HG02798 (cell line): Measurements from ENCODE around the gene HEYL.

ENCODE experiments used
- ATAC-seq: cut with Tn5 transposase; IDR thresholded peaks from one replicate; pipeline ENCODE4 v1.9.1; 2021; ENCODE audit warnings: mild to moderate bottlenecking; ENCODE audit not compliant: unreplicated experiment, poor library complexity

The HEYL gene

DNA sequence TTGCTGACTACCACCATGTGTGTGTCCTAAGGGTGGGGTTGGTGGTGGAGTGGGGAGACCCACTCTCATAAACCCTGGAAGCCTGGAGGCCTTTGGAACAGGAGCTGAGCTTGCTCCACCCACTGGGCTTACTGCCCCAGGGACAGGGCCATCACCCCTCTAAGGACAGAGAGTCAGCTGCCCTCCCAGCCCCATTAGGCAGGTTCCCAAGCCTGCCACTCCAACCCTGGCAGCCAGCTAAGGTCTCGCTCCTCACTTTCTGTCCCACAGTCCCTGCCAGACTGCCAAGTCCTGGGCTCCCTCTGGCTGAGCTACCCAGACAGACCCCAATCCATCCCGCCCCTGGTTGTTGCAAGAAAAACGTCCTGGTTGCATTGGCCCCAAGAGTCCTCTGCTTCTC lies 28.7 kb upstream of the HEYL start:
- ATAC-seq, result no peak

DNA sequence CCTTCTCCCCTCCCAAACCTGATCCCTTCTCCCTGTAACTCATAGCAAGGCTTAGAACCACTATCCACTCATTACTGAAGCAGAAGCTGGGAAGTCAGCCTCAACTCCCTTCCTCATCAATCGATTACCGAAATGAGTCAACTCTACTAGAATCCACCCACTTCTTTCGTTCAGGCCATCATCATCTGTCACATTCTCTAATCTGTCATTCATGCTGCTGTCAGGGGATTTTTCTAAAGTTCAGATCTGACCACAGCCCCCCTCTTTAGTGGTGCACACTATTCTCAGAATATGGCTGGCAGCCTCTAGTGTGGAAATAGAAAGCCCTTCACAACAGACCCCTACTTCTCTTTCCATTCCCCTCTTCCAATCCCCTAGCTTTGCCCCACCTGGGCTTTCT lies 27.3 kb upstream of the HEYL start:
- ATAC-seq, result peak; percentile 89

GRCh38 chr1:39663559-39663958 lies 24.1 kb upstream of the HEYL start:
- no peak for ATAC-seq

DNA sequence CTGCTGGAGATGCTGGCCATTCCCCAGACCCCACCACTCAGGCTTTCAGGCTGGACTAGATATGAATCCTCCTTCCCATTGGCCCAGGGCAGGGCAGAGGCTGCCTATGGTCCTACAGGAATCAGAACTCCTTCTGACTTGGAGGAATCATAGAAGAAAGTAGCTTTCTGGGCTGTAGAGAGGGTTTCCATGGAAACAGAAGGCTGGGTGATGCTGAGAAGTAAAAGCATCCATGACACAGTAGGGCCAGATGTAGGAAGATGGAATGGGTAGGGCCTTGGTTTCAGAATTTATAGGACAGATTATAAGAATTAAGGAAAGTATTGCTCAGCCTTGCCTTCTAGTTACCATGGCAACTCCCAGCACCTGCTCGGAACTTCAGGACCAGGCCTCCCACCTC lies 23.4 kb upstream of the HEYL start:
- ATAC-seq, result no peak

GRCh38 chr1:39659538-39659937 lies 20.1 kb upstream of the HEYL start:
- no peak for ATAC-seq

- no peak for ATAC-seq
These were observed 19.7 kb upstream of the HEYL start for GRCh38 chr1:39659110-39659509.

- peak; percentile 51 for ATAC-seq
These were observed 18.6 kb upstream of the HEYL start for GRCh38 chr1:39657923-39658485.

DNA sequence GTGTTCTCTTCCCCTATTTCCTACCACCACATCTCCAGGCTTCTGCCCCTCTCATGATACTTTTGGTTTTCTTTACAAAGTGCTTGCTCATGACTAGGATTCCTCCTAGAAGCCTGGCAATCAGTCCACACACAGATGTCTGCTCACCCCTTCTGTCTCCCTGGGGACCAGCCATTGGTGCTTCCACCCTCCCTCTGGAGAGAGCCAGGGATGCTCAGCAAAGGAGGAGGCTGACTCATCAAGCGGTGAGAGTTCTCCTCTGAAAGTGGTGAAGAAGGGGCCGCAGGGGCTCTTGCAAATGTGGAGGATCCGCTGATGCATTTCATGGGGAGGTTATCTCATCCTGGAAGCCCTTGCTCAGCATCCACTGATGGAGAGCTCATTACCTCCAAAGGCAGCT lies 18.0 kb upstream of the HEYL start:
- ATAC-seq, result no peak

- ATAC-seq, result no peak
These were observed 16.9 kb upstream of the HEYL start for GRCh38 chr1:39656391-39656790.

DNA sequence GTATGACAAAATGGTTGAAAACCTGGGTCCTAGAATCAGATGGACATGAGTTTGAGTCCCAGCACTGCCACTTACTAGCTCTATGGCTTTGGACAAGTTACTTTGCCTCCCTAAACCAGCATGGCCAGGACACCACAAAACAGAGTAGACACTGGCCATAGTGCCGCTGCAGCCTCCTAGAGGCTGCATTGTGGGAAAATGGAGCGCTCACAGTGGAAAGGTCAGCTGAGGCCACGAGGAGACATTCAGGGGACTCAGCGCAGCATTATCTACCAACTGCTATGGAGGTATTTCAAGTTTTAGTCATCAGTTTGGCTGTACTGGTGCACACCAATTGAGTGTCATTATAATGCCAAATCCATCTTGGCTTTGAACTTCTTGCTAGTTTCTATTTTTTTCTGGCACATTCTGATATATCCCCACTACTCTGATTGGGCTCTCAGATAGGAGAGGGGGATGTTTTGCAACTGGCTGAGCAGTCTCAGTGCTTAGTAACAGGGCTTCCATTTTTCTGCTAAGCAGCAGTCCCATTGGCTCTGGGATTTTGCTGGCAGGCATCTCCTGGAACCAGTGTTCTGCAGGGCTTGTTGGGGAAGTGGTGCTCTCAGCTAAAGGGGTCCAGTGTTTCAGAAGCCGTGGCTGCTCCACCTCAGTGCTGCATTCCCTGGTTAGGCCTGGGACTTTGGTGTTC lies 16.3 kb upstream of the HEYL start:
- no peak for ATAC-seq

GRCh38 chr1:39654291-39654690 lies 14.8 kb upstream of the HEYL start:
- ATAC-seq, result no peak

DNA sequence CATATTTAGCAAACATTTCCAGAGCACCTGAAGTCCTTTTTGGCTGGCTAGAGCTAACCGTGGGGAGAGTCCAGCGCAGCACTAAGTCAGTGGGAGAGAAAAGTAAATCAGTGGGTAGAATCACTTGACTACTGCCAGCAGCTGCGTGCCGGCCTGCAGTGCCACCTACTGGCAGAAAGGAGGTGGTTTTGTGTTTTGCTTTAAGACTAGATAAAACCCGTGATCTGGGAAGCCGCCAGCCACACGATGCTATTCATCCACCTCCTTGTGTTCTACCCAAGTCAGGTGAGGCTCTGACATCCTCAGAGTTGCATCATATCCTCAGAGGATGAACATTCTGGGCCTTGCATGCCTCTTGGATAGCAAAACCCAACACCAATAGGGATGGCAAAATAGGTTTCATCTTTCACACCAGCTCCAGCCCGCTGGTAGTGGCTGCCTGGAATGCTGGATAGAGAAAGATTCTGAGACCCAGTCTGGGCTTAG lies 14.1 kb upstream of the HEYL start:
- no peak for ATAC-seq

- no peak for ATAC-seq
These were observed 13.1 kb upstream of the HEYL start for GRCh38 chr1:39652554-39652953.

DNA sequence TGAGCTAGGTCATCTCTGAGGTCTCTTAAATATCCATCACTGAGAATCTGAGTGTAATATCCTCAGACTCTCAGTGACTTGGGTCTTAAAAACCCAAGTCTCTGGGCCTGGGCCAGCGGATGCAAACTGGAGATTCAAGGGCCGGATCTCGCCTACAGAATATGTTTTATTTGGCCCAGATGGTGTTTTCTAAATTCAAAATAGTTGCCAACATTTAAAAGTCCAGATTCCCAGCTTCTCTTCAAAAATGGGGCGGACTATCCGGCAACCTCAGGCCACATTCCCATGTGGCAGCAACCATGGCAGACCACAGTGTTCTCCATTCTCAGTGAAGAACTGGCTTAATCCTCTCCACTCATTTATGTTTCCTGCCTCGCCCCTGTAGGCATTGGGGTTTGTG lies 12.7 kb upstream of the HEYL start:
- no peak for ATAC-seq

- ATAC-seq, result no peak
These were observed 11.0 kb upstream of the HEYL start for GRCh38 chr1:39650431-39650830.

DNA sequence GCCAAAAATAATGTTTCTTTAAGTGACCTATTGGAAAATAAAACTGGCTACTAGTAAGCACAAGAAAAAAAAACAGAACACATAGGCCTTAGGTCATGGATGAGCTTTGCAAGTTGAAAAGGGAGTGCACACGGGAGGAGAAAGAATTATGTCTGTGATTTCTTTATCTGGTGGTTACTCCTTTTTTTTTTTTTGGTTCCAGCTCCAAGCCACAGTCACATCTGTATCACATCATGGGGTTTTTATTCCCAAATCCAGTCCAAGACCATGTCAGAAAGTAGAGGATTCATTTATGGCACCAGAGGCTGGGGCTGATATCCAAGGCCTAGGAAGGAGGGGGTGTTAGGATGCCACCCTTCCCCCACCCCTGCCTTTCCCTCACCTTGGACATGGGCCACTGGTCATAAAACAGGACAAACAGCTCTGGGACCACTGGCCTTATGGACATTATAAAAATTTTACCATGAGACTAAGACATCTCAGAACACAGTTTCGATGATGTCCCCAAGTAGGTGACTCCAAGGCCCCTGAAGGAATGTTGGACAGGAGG lies 10.3 kb upstream of the HEYL start:
- ATAC-seq, result no peak

DNA sequence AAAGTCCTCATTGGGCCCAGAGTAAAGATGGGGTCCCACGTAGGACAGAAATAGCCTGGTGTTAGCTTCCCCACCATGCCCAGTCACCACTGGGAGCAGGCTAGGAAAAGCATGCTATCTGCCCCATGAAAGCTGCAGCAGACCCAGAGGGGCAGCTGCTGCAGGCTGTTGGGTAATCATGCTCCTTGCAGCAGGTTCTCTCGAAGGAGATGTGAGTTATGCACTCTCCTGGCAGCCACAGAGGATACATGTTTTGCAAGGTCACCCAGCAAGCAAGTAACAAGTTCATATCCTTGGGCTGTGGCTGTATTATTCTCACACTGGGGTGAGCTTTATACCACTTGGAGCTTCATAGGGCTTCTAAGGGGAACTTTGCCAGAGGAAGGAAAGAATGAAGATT lies 9.1 kb upstream of the HEYL start:
- ATAC-seq, result no peak

- no peak for ATAC-seq
These were observed 7.8 kb upstream of the HEYL start for GRCh38 chr1:39647247-39647646.

DNA sequence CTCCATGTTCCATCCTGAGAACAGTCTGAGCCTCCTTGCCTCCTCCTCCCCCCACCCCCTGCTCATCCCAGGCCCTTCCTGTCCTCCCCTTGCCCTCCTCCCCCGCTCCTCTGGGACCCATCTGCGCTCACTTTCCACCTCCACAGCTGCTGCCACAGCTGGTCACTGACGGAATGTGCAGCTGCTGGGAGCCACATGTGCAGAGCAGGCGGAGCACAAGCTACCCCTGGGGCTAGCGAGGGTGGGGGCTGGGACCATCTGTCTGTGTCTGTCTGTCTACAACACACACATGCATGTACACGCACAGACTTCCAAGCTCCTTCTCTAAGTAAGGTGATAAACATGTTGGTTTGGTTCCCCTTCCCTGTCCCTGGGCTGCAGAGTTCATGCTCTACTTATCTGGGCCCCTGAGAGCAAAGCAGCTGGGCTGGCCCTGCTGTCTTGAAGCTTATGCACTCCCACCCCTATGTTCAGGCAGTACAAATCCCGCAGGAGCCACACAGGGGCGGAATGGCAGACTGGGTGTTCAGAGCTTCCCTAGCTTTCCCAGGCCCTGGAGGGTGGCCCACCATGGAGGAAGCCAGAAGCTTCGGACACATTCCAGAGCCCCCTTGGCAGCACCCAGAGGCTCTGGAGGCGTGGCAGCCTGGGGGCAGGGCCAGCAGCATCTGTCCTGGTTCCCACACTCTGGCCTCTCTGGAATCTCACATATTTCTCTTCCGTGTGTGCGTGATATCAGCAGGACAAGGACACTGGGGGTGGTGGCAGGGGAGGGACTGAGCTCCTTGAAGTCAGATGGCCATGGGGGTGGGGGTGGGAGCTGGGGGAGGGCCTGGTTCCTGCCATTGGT lies 7.0 kb upstream of the HEYL start:
- no peak for ATAC-seq

GRCh38 chr1:39645411-39646043 lies 6.1 kb upstream of the HEYL start:
- ATAC-seq, result no peak

DNA sequence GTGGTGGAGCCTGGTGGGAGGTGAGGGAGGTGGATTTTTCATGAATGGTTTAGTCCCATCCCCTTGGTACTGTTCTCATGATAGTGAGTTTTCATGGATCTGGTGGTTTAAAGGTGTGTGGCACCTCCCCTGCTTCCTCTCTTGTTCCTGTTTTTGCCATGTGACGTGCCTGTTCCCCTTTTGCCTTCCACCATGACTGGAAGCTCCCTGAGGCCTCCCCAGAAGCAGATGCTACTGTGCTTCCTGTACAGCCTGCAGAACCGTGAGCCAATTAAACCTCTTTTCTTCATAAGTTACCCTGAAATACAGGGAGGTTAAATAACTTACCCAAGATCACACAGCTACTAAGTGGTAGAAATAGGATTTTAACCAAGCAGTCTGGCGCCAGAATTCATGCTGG lies 4.3 kb upstream of the HEYL start:
- no peak for ATAC-seq
